ENCODE measurements around the gene EIF3K.

The EIF3K gene

GRCh38 chr19:38665950-38666662 lies 47.1 kb downstream of the EIF3K start:
- DNase-seq (ENCODE audit: low read depth, low spot score): no peak

- no peak for DNase-seq (ENCODE audit: low read depth, low spot score)
Measured at GRCh38 chr19:38666663-38667511, 47.9 kb downstream of the EIF3K start.

GRCh38 chr19:38667661-38668171 lies 48.7 kb downstream of the EIF3K start:
- DNase-seq (ENCODE audit: low read depth, low spot score): no peak

DNA sequence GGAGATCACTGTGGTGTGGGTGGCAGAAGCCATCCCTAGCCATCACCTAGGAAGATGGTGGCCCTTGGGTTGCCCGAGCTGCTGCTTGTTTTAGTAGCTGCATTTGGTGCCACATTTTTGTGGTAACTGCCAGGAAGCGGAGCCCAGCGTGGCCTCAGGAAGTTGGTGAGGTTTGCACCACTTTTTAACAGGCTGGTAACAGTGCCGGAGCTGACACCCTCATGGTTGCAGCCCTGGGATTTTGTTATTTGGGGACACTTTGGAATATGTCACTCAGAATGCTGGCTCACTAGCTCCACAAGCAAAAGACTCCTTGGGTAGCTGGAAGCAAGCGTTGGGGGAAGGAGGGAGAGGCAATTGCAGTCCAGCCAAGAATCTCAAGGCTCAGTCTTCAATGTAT lies 50.6 kb downstream of the EIF3K start:
- DNase-seq (ENCODE audit: low read depth, low spot score): no peak

- no peak for DNase-seq (ENCODE audit: low read depth, low spot score)
Measured at GRCh38 chr19:38670921-38671398, 52.0 kb downstream of the EIF3K start.

GRCh38 chr19:38671654-38672053 lies 52.7 kb downstream of the EIF3K start:
- no peak for DNase-seq (ENCODE audit: low read depth, low spot score)

GRCh38 chr19:38673030-38673429 lies 54.0 kb downstream of the EIF3K start:
- no peak for DNase-seq (ENCODE audit: low read depth, low spot score)

DNA sequence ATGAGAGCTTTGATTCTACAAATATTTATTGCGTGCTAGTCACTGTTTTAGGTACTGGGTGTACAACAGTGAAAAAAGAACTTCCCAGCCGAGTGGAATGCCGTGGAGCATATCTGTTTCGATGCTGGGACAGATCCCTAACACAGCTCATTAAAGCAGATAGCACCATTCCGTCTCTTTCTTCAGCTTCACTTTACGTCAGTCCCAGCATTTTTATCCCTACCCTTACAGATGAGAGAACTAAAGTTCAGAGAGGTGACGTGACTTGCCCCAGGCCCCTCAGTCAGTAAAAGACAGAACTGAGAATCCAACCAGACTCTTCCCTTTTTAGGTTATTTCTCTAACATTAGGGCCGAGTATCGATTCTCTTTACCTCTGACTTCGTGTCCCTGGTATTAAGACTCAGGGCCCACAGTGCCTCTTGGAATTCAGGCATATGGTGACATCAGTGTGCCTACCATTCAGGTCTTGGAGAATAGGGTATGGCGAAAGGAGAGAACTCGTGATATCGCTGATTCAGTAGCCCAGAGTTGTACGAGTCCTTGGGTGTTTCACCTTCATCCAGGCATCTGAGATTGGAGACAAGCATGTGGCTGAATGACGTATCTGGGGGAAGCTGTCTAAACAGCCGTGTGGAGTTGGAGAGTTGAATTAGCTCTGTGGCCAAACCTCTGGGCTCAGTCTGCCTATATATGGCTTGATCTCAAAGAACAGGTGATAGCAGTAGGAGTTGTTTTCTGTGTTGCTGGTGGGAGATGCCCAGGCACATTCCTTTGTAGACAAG lies 55.6 kb downstream of the EIF3K start:
- no peak for DNase-seq (ENCODE audit: low read depth, low spot score)

GRCh38 chr19:38675611-38676010 lies 56.6 kb downstream of the EIF3K start:
- DNase-seq (ENCODE audit: low read depth, low spot score): no peak

DNA sequence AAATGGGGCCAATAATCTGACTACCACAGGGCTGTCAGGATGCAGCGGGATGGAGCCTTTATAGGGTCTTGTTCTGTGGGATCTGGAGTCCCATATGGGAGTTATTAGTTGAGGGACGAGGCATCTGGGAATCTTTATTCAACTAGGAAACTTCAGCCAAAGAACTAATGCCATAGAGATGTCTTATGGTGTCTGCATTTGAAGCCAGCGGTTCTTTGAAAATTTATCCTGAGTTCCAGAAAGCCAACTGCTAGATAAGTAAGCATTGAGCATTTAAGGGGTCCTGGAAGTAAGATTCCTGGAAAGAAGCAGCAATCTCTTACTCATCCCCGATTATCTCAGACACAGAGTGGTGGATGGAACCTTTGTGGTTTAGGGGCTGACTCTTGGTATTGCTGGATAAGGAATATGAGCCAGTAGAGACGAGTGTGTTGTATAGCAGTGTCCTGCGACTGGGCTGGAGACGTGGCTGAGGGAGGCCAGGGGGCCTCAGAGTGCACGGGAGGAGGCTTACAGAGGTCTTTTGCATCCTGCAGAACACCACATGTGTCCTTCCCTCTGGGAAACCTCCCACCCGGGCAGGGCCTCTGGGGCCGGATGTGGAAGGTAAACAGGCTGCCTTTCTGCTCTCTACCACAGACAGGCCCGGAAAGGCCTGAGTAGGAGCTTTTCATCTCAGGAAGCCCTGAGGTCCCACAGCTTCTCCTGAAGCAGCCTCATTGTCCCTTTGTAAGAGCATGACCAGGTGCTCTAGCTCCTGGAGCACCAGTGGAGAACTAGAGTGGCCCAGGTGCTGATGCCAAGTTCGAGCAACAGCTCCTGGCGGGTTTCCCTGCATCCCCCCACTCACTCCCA lies 57.3 kb downstream of the EIF3K start:
- DNase-seq (ENCODE audit: low read depth, low spot score): no peak

DNA sequence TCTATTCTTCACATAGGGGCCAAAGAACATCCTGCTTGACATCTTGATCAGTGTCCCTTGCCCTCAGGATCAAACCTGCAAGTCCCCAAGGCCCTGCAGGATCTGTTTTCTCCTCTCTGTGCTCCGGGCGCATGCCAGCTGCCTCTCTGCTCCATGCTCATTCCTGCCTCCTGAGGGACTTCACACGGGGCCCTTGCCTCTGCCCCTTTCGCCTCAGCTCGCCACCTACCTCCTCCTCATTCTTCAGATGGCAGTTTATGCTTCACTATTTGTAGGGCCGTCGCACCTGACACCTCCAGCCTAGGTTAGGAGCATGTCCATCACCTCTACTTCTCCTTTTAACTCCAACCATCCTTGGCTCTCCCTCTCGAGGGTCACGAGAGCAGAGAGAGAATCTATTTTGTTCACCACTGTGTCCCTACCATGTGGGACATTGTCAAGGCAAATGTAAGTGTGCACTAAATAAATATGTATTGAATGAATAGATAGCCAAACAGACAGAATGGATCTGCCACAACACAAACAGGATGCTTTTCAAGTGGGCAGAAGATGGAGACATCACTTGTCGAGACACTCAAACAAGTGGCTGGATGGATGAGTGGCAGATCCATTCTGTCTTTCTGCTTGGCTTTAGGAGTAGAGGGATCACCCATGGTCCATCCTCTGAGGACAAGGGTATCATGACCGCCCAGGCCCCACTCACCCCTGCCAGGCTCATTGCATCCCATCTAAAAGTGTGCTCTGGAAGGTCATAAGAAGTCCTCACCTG lies 58.1 kb downstream of the EIF3K start:
- no peak for DNase-seq (ENCODE audit: low read depth, low spot score)

DNA sequence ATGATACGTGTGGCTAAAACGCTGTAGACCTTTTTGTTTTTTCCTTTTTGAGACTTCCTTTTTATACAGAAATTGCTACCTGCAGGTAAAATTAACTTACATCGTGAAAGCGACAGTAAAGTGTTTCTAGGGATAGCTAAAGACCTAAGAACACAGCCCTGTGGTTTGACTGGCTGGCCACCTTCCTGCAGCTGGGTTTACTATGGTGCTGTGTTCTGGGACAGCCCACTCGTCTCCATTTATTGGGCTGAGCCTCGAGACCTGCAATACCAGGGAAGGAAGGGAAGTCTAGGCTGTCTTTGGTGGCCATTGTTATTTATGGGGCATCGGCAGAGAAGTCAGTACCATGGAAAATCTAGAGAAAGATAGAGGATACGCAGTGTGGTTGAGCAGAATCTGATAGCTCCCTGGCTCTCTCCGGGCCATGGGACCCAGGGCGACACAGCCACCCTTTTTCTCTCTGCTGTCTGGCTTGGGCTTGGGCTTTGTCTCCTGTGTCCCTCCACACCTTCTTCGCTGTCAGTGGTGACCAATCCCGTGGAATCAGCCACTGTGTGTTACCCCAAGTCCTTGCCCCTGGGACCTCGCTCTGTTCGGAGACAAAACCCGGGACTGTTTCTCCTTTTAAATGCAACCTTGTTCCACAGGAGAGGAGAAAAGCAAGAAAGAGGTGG lies 59.4 kb downstream of the EIF3K start:
- no peak for DNase-seq (ENCODE audit: low read depth, low spot score)

- no peak for DNase-seq (ENCODE audit: low read depth, low spot score)
Measured at GRCh38 chr19:38678891-38679494, 60.0 kb downstream of the EIF3K start.

GRCh38 chr19:38679839-38680238 lies 60.9 kb downstream of the EIF3K start:
- DNase-seq (ENCODE audit: low read depth, low spot score): no peak

DNA sequence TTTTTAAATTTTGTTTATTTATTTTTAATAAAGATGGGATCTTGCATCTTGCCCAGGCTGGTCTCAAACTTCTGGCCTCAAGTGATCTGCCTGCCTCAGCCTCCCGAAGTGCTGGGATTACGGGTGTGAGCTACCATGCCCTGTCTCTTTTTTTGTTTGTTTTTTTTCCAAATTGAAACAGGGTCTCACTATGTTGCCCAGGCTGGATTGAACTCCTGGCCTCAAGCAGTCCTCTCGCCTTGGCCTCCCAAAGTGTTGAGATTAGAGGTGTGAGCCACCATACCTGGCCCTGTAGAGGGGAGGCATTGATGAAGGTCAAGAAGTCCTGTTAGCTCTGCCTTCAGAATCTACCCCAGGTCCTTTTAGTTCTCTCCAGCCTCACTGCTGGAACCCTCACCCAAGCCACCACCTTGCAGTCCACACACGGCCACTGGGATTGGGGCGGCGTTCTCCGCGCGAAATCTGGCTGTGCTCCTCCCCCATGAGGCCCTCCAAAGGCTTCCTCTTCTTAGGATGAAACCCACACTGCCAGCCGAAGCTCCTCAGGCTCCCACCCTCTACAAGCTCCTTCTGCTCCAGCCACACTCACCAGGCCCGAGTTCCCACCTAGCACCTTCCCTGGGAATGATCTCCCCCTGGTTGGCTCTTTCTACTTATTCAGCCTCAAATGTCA lies 63.3 kb downstream of the EIF3K start:
- no peak for DNase-seq (ENCODE audit: low read depth, low spot score)

GRCh38 chr19:38682872-38683392 lies 63.9 kb downstream of the EIF3K start:
- DNase-seq (ENCODE audit: low read depth, low spot score): no peak

DNA sequence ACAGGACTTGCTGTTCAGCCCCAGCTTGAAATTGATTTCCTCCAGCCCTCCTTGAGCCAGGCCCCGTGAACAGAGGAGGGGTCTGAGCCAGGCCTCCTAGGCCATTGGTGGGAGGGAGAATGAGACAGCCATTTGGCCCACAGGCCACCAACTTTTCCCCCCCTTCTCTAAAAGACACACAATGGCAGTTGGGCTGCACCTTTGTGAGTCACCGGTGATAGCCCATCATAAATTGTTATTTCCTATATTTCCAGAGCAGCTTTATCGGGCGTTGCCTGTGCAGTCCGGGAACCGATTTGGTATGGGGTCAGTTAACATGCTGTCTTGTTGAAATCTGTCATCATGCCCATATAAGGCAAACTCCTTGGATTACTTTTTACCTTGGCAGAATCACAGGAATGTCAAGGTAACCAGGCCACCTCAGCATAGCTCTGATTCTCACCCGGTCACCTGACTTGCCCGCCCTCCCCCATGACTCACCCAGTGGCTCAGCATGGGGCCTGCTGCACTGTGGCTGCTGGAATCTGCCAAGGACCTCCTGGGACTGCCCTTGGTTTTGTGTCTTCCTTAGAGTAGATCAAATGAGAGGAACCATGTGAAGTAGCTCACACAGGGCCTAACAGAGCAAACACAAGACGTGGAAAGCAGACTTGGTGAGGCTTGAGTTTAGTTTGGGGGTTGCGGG lies 64.5 kb downstream of the EIF3K start:
- peak; percentile 72 for DNase-seq (ENCODE audit: low read depth, low spot score)

Measured in smooth muscle cell of the brain vasculature (primary cell).